Forelimb muscle (tissue), 1 donor: ENCODE data around the gene MAML2. TPM values are rescaled to one million over a fixed set of nuclear protein-coding genes. Genes with fewer than 3 reads are reported as not detected.

Experiments used
- DNase-seq: peaks from one replicate; pipeline ENCODE4 v3.0.0-alpha.2; 2013; ENCODE audit warnings: low read depth
- polyA plus RNA-seq: library from polyadenylated mRNA; unstranded; fragments of 120-200 nt; gene quantifications from one replicate; pipeline ENCODE4 v1.2.1, GENCODE V29; 2013; ENCODE audit not compliant: insufficient read length

MAML2 gene
- polyA plus RNA-seq, 1 donor: 4.4 TPM

GRCh38 chr11:96102664-96103078, 240.3 kb downstream of the MAML2 start:
- DNase-seq: no peak

GRCh38 chr11:96101146-96101545, 241.8 kb downstream of the MAML2 start:
- no peak for DNase-seq

GRCh38 chr11:96098511-96099241, 244.3 kb downstream of the MAML2 start:
- DNase-seq: no peak

GRCh38 chr11:96097844-96098421, 245.1 kb downstream of the MAML2 start:
- DNase-seq: no peak

GRCh38 chr11:96096360-96096759, 246.6 kb downstream of the MAML2 start:
- no peak for DNase-seq

- DNase-seq: no peak
Measured at GRCh38 chr11:96095884-96096303, 247.1 kb downstream of the MAML2 start.

GRCh38 chr11:96094156-96094555, 248.8 kb downstream of the MAML2 start:
- DNase-seq: no peak

- DNase-seq: no peak
Measured at GRCh38 chr11:96092511-96092910, 250.5 kb downstream of the MAML2 start.

- no peak for DNase-seq
Measured at GRCh38 chr11:96091476-96091875, 251.5 kb downstream of the MAML2 start.

GRCh38 chr11:96090711-96091110, 252.3 kb downstream of the MAML2 start:
- no peak for DNase-seq

- DNase-seq: no peak
Measured at GRCh38 chr11:96088914-96089313, 254.1 kb downstream of the MAML2 start.

GRCh38 chr11:96086111-96086510, 256.9 kb downstream of the MAML2 start:
- DNase-seq: no peak

GRCh38 chr11:96085319-96085930, 257.6 kb downstream of the MAML2 start:
- no peak for DNase-seq

GRCh38 chr11:96084610-96085318, 258.2 kb downstream of the MAML2 start:
- no peak for DNase-seq

GRCh38 chr11:96082936-96083335, 260.1 kb downstream of the MAML2 start:
- no peak for DNase-seq

- no peak for DNase-seq
Measured at GRCh38 chr11:96082002-96082899, 260.7 kb downstream of the MAML2 start.

GRCh38 chr11:96081561-96081960, 261.4 kb downstream of the MAML2 start:
- DNase-seq: no peak

- no peak for DNase-seq
Measured at GRCh38 chr11:96079691-96080090, 263.3 kb downstream of the MAML2 start.

GRCh38 chr11:96075532-96075959, 267.4 kb downstream of the MAML2 start:
- DNase-seq: no peak

- no peak for DNase-seq
Measured at GRCh38 chr11:96074551-96075310, 268.3 kb downstream of the MAML2 start.

GRCh38 chr11:96073536-96073935, 269.5 kb downstream of the MAML2 start:
- DNase-seq: no peak
